CD4-positive, alpha-beta T cell treated with Interleukin-15 for 4 hours (primary cell): ENCODE results near the gene MEA1.
"Not testable (repeated sequence)": the region's sequence is repeated elsewhere in the genome, so short reads cannot be mapped to it uniquely, and the experiment has no call there.

Source experiments
- DNase-seq: peaks from one replicate; pipeline ENCODE4 v3.0.0-alpha.2; 2020; ENCODE audit warnings: low spot score

The MEA1 gene

GRCh38 chr6:43009124-43009523 lies 4.6 kb downstream of the MEA1 start:
- peak; percentile 34 for DNase-seq

- DNase-seq: no peak
Observed at GRCh38 chr6:43007126-43007525, 6.6 kb downstream of the MEA1 start.

- no peak for DNase-seq
Observed at GRCh38 chr6:43006251-43006650, 7.5 kb downstream of the MEA1 start.

GRCh38 chr6:43005844-43006243 lies 7.9 kb downstream of the MEA1 start:
- DNase-seq: no peak

GRCh38 chr6:43001843-43002242 lies 11.9 kb downstream of the MEA1 start:
- DNase-seq: no peak

GRCh38 chr6:42998205-42998604 lies 15.5 kb downstream of the MEA1 start:
- not testable (repeated sequence) for DNase-seq

GRCh38 chr6:42996513-42996912 lies 17.2 kb downstream of the MEA1 start:
- DNase-seq: no peak

GRCh38 chr6:42993445-42993844 lies 20.3 kb downstream of the MEA1 start:
- no peak for DNase-seq

GRCh38 chr6:42989923-42990322 lies 23.8 kb downstream of the MEA1 start:
- no peak for DNase-seq

GRCh38 chr6:42988486-42989020 lies 25.2 kb downstream of the MEA1 start:
- DNase-seq: no peak

- no peak for DNase-seq
Observed at GRCh38 chr6:42987533-42988451, 26.0 kb downstream of the MEA1 start.

GRCh38 chr6:42984924-42985475 lies 28.7 kb downstream of the MEA1 start:
- DNase-seq: peak; percentile 13

GRCh38 chr6:42984001-42984923 lies 29.5 kb downstream of the MEA1 start, which contains the start of gene PPP2R5D:
TSS of gene PPP2R5D (plus strand) at chr6:42984570. CDS start at chr6:42984678, 108 bp downstream.
- DNase-seq: peak; percentile 98

GRCh38 chr6:42981836-42982235 lies 31.9 kb downstream of the MEA1 start:
- no peak for DNase-seq

GRCh38 chr6:42979523-42980177 lies 34.1 kb downstream of the MEA1 start:
- DNase-seq: peak; percentile 38

GRCh38 chr6:42978839-42979522 lies 34.8 kb downstream of the MEA1 start, which contains the start of gene PEX6:
TSS of gene PEX6 (minus strand) at chr6:42979181. CDS start at chr6:42979150, 31 bp downstream.
- DNase-seq: peak; percentile 91

- DNase-seq: no peak
Observed at GRCh38 chr6:42978487-42978838, 35.3 kb downstream of the MEA1 start.

GRCh38 chr6:42974919-42975505 lies 38.7 kb downstream of the MEA1 start:
- DNase-seq: no peak

- no peak for DNase-seq
Observed at GRCh38 chr6:42973926-42974325, 39.8 kb downstream of the MEA1 start.

GRCh38 chr6:42971746-42972327 lies 41.9 kb downstream of the MEA1 start:
- no peak for DNase-seq
